ENCODE measurements around the gene BDP1. TPM values are rescaled to one million over a fixed set of nuclear protein-coding genes. Genes with fewer than 3 reads are reported as not detected.
"Not testable (repeated sequence)": the region's sequence is repeated elsewhere in the genome, so short reads cannot be mapped to it uniquely, and the experiment has no call there.

Gene BDP1
- polyA plus RNA-seq, 1 donor from 2014 or later = 83.7 TPM

DNA sequence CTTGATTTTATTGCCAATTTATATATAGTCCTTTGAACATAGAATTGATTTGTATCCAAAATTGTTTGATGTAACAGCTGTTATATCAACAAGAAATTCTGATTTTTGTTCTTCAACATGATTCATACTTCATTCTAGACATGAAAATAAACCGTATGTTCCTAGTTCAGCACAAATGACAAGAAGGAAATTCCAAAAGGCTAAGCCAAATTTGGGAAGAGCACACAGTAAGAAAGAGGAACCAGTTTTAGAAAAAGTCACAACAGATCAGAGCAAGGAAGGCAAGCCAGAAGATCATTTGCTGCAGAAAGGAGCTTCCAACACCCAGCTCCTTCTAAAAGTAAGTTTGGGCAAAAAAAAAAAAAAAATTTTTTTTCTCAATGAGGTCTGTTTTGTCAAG lies 66.7 kb downstream of the BDP1 start:
- Histone ChIP-seq H3K27ac (ENCODE audit: low read length) (no peak overlapping the region), H2AFZ (ENCODE audit: low read depth, low read length) (no peak overlapping the region), H3K9me2 (ENCODE audit: insufficient read depth, low read length) (no peaks in the 10 kb centered on the region), H3K79me2 (replicated peaks; ENCODE audit: insufficient read depth, low read length) (no peaks in the 10 kb centered on the region), H4K20me1 (ENCODE audit: insufficient read depth) (no peaks in the 10 kb centered on the region), H3K4me2 (ENCODE audit: low read length) (no peak overlapping the region), H3K4me3 (ENCODE audit: low read length) (no peak overlapping the region), H3K9me3 (ENCODE audit: low read length) (no peaks in the 10 kb centered on the region), H3F3A (ENCODE audit: insufficient read depth, low read length, poor library complexity, severe bottlenecking) (no peaks in the 10 kb centered on the region), H3K27me3 (ENCODE audit: insufficient read depth, low read depth, low read length) (no peaks in the 10 kb centered on the region), H3K9ac (ENCODE audit: low read length) (no peak overlapping the region), H3K36me3 (ENCODE audit: insufficient read depth, low read length) (peaks cover 19% of the 10 kb centered on the region)
- TF ChIP-seq, protein P1, sequence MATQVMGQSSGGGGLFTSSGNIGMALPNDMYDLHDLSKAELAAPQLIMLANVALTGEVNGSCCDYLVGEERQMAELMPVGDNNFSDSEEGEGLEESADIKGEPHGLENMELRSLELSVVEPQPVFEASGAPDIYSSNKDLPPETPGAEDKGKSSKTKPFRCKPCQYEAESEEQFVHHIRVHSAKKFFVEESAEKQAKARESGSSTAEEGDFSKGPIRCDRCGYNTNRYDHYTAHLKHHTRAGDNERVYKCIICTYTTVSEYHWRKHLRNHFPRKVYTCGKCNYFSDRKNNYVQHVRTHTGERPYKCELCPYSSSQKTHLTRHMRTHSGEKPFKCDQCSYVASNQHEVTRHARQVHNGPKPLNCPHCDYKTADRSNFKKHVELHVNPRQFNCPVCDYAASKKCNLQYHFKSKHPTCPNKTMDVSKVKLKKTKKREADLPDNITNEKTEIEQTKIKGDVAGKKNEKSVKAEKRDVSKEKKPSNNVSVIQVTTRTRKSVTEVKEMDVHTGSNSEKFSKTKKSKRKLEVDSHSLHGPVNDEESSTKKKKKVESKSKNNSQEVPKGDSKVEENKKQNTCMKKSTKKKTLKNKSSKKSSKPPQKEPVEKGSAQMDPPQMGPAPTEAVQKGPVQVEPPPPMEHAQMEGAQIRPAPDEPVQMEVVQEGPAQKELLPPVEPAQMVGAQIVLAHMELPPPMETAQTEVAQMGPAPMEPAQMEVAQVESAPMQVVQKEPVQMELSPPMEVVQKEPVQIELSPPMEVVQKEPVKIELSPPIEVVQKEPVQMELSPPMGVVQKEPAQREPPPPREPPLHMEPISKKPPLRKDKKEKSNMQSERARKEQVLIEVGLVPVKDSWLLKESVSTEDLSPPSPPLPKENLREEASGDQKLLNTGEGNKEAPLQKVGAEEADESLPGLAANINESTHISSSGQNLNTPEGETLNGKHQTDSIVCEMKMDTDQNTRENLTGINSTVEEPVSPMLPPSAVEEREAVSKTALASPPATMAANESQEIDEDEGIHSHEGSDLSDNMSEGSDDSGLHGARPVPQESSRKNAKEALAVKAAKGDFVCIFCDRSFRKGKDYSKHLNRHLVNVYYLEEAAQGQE (IDR thresholded peaks at IDR 0.05; ENCODE audit: borderline replicate concordance) = no peak
- TF ChIP-seq MXI1 (conservative IDR thresholded peaks at IDR 0.05; ENCODE audit: poor library complexity, severe bottlenecking) = no peak
- TF ChIP-seq, protein P2, sequence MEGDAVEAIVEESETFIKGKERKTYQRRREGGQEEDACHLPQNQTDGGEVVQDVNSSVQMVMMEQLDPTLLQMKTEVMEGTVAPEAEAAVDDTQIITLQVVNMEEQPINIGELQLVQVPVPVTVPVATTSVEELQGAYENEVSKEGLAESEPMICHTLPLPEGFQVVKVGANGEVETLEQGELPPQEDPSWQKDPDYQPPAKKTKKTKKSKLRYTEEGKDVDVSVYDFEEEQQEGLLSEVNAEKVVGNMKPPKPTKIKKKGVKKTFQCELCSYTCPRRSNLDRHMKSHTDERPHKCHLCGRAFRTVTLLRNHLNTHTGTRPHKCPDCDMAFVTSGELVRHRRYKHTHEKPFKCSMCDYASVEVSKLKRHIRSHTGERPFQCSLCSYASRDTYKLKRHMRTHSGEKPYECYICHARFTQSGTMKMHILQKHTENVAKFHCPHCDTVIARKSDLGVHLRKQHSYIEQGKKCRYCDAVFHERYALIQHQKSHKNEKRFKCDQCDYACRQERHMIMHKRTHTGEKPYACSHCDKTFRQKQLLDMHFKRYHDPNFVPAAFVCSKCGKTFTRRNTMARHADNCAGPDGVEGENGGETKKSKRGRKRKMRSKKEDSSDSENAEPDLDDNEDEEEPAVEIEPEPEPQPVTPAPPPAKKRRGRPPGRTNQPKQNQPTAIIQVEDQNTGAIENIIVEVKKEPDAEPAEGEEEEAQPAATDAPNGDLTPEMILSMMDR (IDR thresholded peaks at IDR 0.05; ENCODE audit: poor library complexity, severe bottlenecking) = no peak
- no peak for TF ChIP-seq SMC3 (conservative IDR thresholded peaks at IDR 0.05; ENCODE audit: poor library complexity)
- TF ChIP-seq TAF1 (IDR thresholded peaks at IDR 0.05; ENCODE audit: low read depth) = no peak

DNA sequence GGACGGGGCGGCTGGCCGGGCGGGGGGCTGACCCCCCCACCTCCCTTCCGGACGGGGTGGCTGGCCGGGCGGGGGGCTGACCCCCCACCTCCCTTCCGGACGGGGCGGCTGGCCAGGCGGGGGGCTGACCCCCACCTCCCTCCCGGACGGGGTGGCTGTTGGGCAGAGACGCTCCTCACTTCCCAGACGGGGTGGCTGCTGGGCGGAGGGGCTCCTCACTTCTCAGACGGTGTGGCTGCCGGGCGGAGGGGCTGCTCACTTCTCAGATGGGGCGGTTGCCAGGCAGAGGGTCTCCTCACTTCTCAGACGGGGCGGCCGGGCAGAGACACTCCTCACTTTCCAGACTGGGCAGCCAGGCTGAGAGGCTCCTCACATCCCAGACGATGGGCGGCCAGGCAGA lies 70.2 kb downstream of the BDP1 start:
- H3K4me2 ChIP-seq (ENCODE audit: low read length); H3K9me3 ChIP-seq (ENCODE audit: low read length); H3K9ac ChIP-seq (ENCODE audit: low read length); H3K27me3 ChIP-seq (ENCODE audit: insufficient read depth, low read depth, low read length); H3K9me2 ChIP-seq (ENCODE audit: insufficient read depth, low read length); H4K20me1 ChIP-seq (ENCODE audit: insufficient read depth); H2AFZ ChIP-seq (ENCODE audit: low read depth, low read length); H3F3A ChIP-seq (ENCODE audit: insufficient read depth, low read length, poor library complexity, severe bottlenecking); H3K4me3 ChIP-seq (ENCODE audit: low read length); H3K79me2 ChIP-seq (replicated peaks; ENCODE audit: insufficient read depth, low read length); H3K27ac ChIP-seq (ENCODE audit: low read length): not testable (repeated sequence)
- peaks cover 11% of the 10 kb centered on the region for H3K36me3 ChIP-seq (ENCODE audit: insufficient read depth, low read length)

DNA sequence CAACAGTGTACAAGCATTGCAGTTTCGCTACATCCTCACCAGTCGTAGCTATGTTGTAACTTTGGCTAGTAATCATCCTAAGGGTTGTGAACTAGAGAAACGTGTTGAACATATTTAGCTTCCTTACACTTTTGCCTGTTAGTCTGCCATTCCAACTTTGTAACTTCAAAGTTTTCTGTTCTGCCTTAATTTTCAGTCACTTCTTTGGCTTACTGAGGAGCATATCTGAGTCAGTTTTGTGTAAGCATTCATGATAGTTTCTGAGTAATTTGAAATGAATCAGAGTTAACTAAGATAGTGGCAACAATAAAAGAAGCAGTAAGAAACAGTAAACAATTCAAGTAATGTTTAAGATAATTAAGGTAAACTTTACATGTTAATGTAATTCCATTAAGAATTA lies 72.8 kb downstream of the BDP1 start:
- Histone ChIP-seq H3F3A (ENCODE audit: insufficient read depth, low read length, poor library complexity, severe bottlenecking) (no peaks in the 10 kb centered on the region), H3K9me2 (ENCODE audit: insufficient read depth, low read length) (no peaks in the 10 kb centered on the region), H3K9me3 (ENCODE audit: low read length) (no peaks in the 10 kb centered on the region), H3K27ac (ENCODE audit: low read length) (no peak overlapping the region), H3K4me2 (ENCODE audit: low read length) (no peak overlapping the region), H3K27me3 (ENCODE audit: insufficient read depth, low read depth, low read length) (no peaks in the 10 kb centered on the region), H3K36me3 (ENCODE audit: insufficient read depth, low read length) (peaks cover 5% of the 10 kb centered on the region), H3K79me2 (replicated peaks; ENCODE audit: insufficient read depth, low read length) (no peaks in the 10 kb centered on the region), H3K9ac (ENCODE audit: low read length) (no peak overlapping the region), H3K4me3 (ENCODE audit: low read length) (no peak overlapping the region), H4K20me1 (ENCODE audit: insufficient read depth) (no peaks in the 10 kb centered on the region), H2AFZ (ENCODE audit: low read depth, low read length) (no peak overlapping the region)
- TF ChIP-seq POLR2AphosphoS5 (IDR thresholded peaks at IDR 0.05) (no peak), TAF1 (IDR thresholded peaks at IDR 0.05; ENCODE audit: low read depth) (no peak)
